Upper lobe of left lung (tissue), 4 donors: ENCODE measurements around the gene LHX5.

Experiments used
- EP300 ChIP-seq, 4 donors: sonication (generic); formaldehyde crosslinking; IDR thresholded peaks; one replicate each; pipeline ENCODE4 v1.5.1; 2017; ENCODE audit warnings: antibody characterized with exemption in 4 of 4, control low read depth in 2 of 4
- POLR2A ChIP-seq, 4 donors: fragments of 450-650 bp; IDR thresholded peaks; one replicate each; pipeline ENCODE4 v1.5.1; 2016 to 2017; ENCODE audit warnings: antibody characterized with exemption in 4 of 4, mild to moderate bottlenecking in 2 of 4
- POLR2AphosphoS5 ChIP-seq, 2 donors: sonication (generic); formaldehyde crosslinking; IDR thresholded peaks; one replicate each; pipeline ENCODE4 v1.5.1; 2017; ENCODE audit warnings: antibody characterized with exemption in 2 of 2
- TF ChIP-seq, protein P1 (sequence below), 6 experiments: fragments of 450-650 bp in 4 of 6; fragments of 200-600 bp in 2 of 6; sonication (generic) in 2 of 6; IDR thresholded peaks; one replicate each; pipeline ENCODE4 v1.5.1; 2016 to 2019; ENCODE audit warnings: antibody characterized with exemption in 6 of 6

DNA sequence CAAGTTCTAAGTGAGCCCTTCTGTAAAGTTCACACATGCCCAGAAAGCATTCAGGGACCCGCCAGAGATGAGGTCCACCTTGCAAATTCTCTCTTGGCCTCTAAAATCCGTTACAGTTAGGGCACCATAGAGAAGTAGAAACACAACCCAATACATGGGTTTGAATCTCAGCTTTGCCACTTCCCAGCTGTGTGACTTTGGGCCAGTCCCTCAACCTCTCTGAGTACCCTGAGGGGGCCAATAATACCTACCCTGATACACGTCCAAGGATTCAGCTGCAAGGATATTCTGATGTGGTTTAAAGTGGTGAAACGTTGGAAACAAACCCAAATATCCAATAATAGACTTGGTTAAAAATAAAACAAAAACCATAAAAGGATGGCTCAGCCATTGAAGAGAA, 11.7 kb downstream of the LHX5 start:
- TF ChIP-seq, protein P1, sequence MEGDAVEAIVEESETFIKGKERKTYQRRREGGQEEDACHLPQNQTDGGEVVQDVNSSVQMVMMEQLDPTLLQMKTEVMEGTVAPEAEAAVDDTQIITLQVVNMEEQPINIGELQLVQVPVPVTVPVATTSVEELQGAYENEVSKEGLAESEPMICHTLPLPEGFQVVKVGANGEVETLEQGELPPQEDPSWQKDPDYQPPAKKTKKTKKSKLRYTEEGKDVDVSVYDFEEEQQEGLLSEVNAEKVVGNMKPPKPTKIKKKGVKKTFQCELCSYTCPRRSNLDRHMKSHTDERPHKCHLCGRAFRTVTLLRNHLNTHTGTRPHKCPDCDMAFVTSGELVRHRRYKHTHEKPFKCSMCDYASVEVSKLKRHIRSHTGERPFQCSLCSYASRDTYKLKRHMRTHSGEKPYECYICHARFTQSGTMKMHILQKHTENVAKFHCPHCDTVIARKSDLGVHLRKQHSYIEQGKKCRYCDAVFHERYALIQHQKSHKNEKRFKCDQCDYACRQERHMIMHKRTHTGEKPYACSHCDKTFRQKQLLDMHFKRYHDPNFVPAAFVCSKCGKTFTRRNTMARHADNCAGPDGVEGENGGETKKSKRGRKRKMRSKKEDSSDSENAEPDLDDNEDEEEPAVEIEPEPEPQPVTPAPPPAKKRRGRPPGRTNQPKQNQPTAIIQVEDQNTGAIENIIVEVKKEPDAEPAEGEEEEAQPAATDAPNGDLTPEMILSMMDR (IDR thresholded peaks at IDR 0.05): no peak
- no peak for TF ChIP-seq POLR2A (IDR thresholded peaks at IDR 0.05)
- no peak for TF ChIP-seq EP300 (IDR thresholded peaks at IDR 0.05)
- TF ChIP-seq POLR2AphosphoS5 (IDR thresholded peaks at IDR 0.05): no peak
